ENCODE measurements around the gene PRPF19. TPM values are rescaled to one million over a fixed set of nuclear protein-coding genes. Genes with fewer than 3 reads are reported as not detected.

Gene PRPF19
- total and polyA plus RNA-seq, 2 of the 13 experiments (the other 11 are each of a cell fraction or from before 2014, with no cell fraction given): 27.4 to 91.1 TPM

- TF ChIP-seq ARID4A (CRISPR knock-in tag; IDR thresholded peaks at IDR 0.05; ENCODE audit: borderline replicate concordance) (peak; percentile 30; the same call in 1 of the 2 replicates), ADNP (CRISPR knock-in tag; IDR thresholded peaks at IDR 0.05) (no peak), NONO (IDR thresholded peaks at IDR 0.05) (no peak), NONO (CRISPR knock-in tag; conservative IDR thresholded peaks at IDR 0.05) (no peak), ZNF562 (CRISPR knock-in tag; IDR thresholded peaks at IDR 0.05; ENCODE audit: borderline replicate concordance) (no peak), GTF2F1 (IDR thresholded peaks at IDR 0.05; ENCODE audit: low read length) (no peak), ZNF275 (CRISPR knock-in tag; IDR thresholded peaks at IDR 0.05; ENCODE audit: borderline replicate concordance) (no peak), ZNF572 (CRISPR knock-in tag; IDR thresholded peaks at IDR 0.05) (no peak), ZSCAN30 (CRISPR knock-in tag; IDR thresholded peaks at IDR 0.05) (no peak), YY1 (IDR thresholded peaks at IDR 0.05; ENCODE audit: insufficient read depth, insufficient replicate concordance, low read depth, low read length) (no peak), ZSCAN31 (CRISPR knock-in tag; IDR thresholded peaks at IDR 0.05; ENCODE audit: low read depth) (peak; percentile 78; the same call in 1 of the 2 replicates), ZNF10 (CRISPR knock-in tag; IDR thresholded peaks at IDR 0.05; ENCODE audit: borderline replicate concordance, low read depth) (no peak), ZNF549 (CRISPR knock-in tag; IDR thresholded peaks at IDR 0.05) (no peak), JUNB (CRISPR knock-in tag; IDR thresholded peaks at IDR 0.05; ENCODE audit: borderline replicate concordance) (no peak), ZC3H4 (CRISPR knock-in tag; IDR thresholded peaks at IDR 0.05; ENCODE audit: borderline replicate concordance) (no peak), SMAD3 (CRISPR knock-in tag; IDR thresholded peaks at IDR 0.05) (no peak), ZNF558 (CRISPR knock-in tag; IDR thresholded peaks at IDR 0.05; ENCODE audit: borderline replicate concordance) (no peak), ZNF530 (CRISPR knock-in tag; IDR thresholded peaks at IDR 0.05; ENCODE audit: low read depth) (no peak), RORA (CRISPR knock-in tag; IDR thresholded peaks at IDR 0.05) (no peak), ZNF256 (CRISPR knock-in tag; conservative IDR thresholded peaks at IDR 0.05) (no peak; the same call in 1 of the 2 replicates), HCFC1 (IDR thresholded peaks at IDR 0.05; ENCODE audit: low read depth, low read length) (peak; percentile 87), CENPT (CRISPR knock-in tag; IDR thresholded peaks at IDR 0.05; ENCODE audit: low read depth) (no peak)
- TF ChIP-seq, protein P1, sequence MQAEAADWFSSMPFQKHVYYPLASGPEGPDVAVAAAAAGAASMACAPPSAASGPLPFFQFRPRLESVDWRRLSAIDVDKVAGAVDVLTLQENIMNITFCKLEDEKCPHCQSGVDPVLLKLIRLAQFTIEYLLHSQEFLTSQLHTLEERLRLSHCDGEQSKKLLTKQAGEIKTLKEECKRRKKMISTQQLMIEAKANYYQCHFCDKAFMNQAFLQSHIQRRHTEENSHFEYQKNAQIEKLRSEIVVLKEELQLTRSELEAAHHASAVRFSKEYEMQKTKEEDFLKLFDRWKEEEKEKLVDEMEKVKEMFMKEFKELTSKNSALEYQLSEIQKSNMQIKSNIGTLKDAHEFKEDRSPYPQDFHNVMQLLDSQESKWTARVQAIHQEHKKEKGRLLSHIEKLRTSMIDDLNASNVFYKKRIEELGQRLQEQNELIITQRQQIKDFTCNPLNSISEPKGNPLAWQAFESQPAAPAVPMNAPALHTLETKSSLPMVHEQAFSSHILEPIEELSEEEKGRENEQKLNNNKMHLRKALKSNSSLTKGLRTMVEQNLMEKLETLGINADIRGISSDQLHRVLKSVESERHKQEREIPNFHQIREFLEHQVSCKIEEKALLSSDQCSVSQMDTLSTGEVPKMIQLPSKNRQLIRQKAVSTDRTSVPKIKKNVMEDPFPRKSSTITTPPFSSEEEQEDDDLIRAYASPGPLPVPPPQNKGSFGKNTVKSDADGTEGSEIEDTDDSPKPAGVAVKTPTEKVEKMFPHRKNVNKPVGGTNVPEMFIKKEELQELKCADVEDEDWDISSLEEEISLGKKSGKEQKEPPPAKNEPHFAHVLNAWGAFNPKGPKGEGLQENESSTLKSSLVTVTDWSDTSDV (CRISPR knock-in tag; IDR thresholded peaks at IDR 0.05): no peak
These were observed 7.6 kb upstream of the PRPF19 start, which contains the start of gene TMEM109 (continued) for GRCh38 chr11:60913793-60914632.

All from HepG2 (cell line).